ENCODE data around the gene PSG7. TPM values are rescaled to one million over a fixed set of nuclear protein-coding genes. Genes with fewer than 3 reads are reported as not detected.
A peak's percentile ranks its signal among the peaks of the same experiment; 100 is the strongest.
"Not testable (repeated sequence)": the region's sequence is repeated elsewhere in the genome, so short reads cannot be mapped to it uniquely, and the experiment has no call there.

The PSG7 gene
- polyA plus RNA-seq, 1 of the 3 experiments (the other 2 are of a cell fraction), result 0.05 TPM

GRCh38 chr19:42874901-42875813 is 61.9 kb downstream of the PSG7 start:
- DNase-seq; H3K36me3 ChIP-seq (replicated peaks in 1 of 2; ENCODE audit: control insufficient read depth in 1 of 2, insufficient read depth in 2 of 2, low read length in 1 of 2); H3K9me3 ChIP-seq; H3K4me3 ChIP-seq (ENCODE audit: low read depth in 2 of 2, low read length in 1 of 2); H3K9me2 ChIP-seq; CTCF ChIA-PET; POLR2A ChIA-PET; H4K20me1 ChIP-seq (ENCODE audit: insufficient read depth); H3K79me2 ChIP-seq (ENCODE audit: insufficient read depth); H3K27me3 ChIP-seq (ENCODE audit: insufficient read depth): not testable (repeated sequence)
- peaks cover 20% of the 10 kb centered on the region for H3F3A ChIP-seq (replicated peaks; ENCODE audit: insufficient read depth)
- H3K4me2 ChIP-seq, result 0 out of 2 replicates have a peak overlapping the region, but pooled peaks have one; percentile 29
- peak; percentile 4; the same call in 1 of the 2 replicates for TF ChIP-seq TEAD4 (IDR thresholded peaks at IDR 0.05; ENCODE audit: borderline replicate concordance, insufficient read depth)
- peak; percentile 40 for TF ChIP-seq NFIC (IDR thresholded peaks at IDR 0.05; ENCODE audit: borderline replicate concordance)
- 0 out of 2 replicates have a peak, but pooled peaks have one; percentile 38 for TF ChIP-seq PBX3 (IDR thresholded peaks at IDR 0.05)
- peak; percentile 54 for TF ChIP-seq TCF12 (IDR thresholded peaks at IDR 0.05)
- peak; percentile 47; the same call in 1 of the 2 replicates for TF ChIP-seq JUND (IDR thresholded peaks at IDR 0.05)
- 0 out of 2 replicates have a peak, but pooled peaks have one; percentile 34 for TF ChIP-seq FOXM1 (IDR thresholded peaks at IDR 0.05; ENCODE audit: low read depth)
- TF ChIP-seq USF1 (IDR thresholded peaks at IDR 0.05; ENCODE audit: borderline replicate concordance, low read depth), result peak; percentile 18; the same call in 1 of the 2 replicates
- peak; percentile 17; the same call in 1 of the 2 replicates for TF ChIP-seq RXRA (IDR thresholded peaks at IDR 0.05; ENCODE audit: borderline replicate concordance, low read depth)
- TF ChIP-seq FOSL2 (IDR thresholded peaks at IDR 0.05; ENCODE audit: borderline replicate concordance, low read depth), result peak; percentile 30; the same call in 1 of the 2 replicates
- H3K4me1 ChIP-seq (ENCODE audit: control insufficient read depth in 1 of 2, insufficient read depth in 2 of 2, low read depth in 1 of 2, low read length in 1 of 2), result peaks cover 0 to 18% of the 10 kb centered on the region in 2 experiments; a peak in 1 of 4 replicates
- peak overlapping the region; percentile 64; the same call in 1 of the 2 replicates for H3K9ac ChIP-seq
- 21% methylated on average over 4 of the region's 4 CpGs for WGBS (ENCODE audit: low lambda C conversion rate)
- H2AFZ ChIP-seq (ENCODE audit: low read depth), result peak overlapping the region; percentile 36; the same call in 1 of the 2 replicates
- peak overlapping the region; percentile 47 to 88; a peak in 3 of 4 replicates for H3K27ac ChIP-seq (ENCODE audit: low read depth in 2 of 2, low read length in 1 of 2)

GRCh38 chr19:42874136-42874535 is 62.9 kb downstream of the PSG7 start:
- H3K36me3 ChIP-seq (replicated peaks in 1 of 2; ENCODE audit: control insufficient read depth in 1 of 2, insufficient read depth in 2 of 2, low read length in 1 of 2); H3K4me2 ChIP-seq; H3K27me3 ChIP-seq (ENCODE audit: insufficient read depth); H3K9me3 ChIP-seq; POLR2A ChIA-PET; H3K4me3 ChIP-seq (ENCODE audit: low read depth in 2 of 2, low read length in 1 of 2); H3K9me2 ChIP-seq; H3K79me2 ChIP-seq (ENCODE audit: insufficient read depth); H4K20me1 ChIP-seq (ENCODE audit: insufficient read depth); DNase-seq: not testable (repeated sequence)
- Histone ChIP-seq H2AFZ (ENCODE audit: low read depth) (peak overlapping the region; percentile 36; the same call in 1 of the 2 replicates), H3K4me1 (ENCODE audit: control insufficient read depth in 1 of 2, insufficient read depth in 2 of 2, low read depth in 1 of 2, low read length in 1 of 2) (peaks cover 0 to 18% of the 10 kb centered on the region in 2 experiments; a peak in 1 of 4 replicates), H3K27ac (ENCODE audit: low read depth in 2 of 2, low read length in 1 of 2) (peak overlapping the region in 1 of 2 experiments; percentile 88; a peak in 2 of 4 replicates), H3K9ac (peak overlapping the region; percentile 64; the same call in 1 of the 2 replicates), H3F3A (replicated peaks; ENCODE audit: insufficient read depth) (peaks cover 20% of the 10 kb centered on the region)
- 65% methylated on average over 3 of the region's 3 CpGs for WGBS (ENCODE audit: low lambda C conversion rate)
- CTCF ChIA-PET, result interaction anchor here (1.1 kb wide), 1 partner anchor 11 kb away, joined by 3 read pairs; no protein-coding TSS in a partner anchor

Other genes with a start within 250 kb of the PSG7 start
- gene PSG3, start 196.7 kb downstream of the PSG7 start, polyA plus RNA-seq (2012; rRNA removed), result 0.07 and 0.10 TPM in 2 replicates
- 0.06 and 0.15 TPM in 2 replicates for gene PSG8, start 171.5 kb downstream of the PSG7 start, polyA plus RNA-seq (2012; rRNA removed)
- gene PSG1, start 57.5 kb downstream of the PSG7 start, polyA plus RNA-seq (2012; rRNA removed), result 0.18 and 0.19 TPM in 2 replicates
- gene PSG6, start 19.3 kb downstream of the PSG7 start, polyA plus RNA-seq (2012; rRNA removed), result 0.05 TPM in 1 of 2 replicates, not detected in the other
- gene PSG11, start 89.3 kb upstream of the PSG7 start, polyA plus RNA-seq (2012; rRNA removed), result 0.08 and 0.15 TPM in 2 replicates
- gene PSG2, start 145.5 kb upstream of the PSG7 start, polyA plus RNA-seq (2012; rRNA removed), result 0.16 and 0.31 TPM in 2 replicates
- gene PSG5, start 249.3 kb upstream of the PSG7 start, polyA plus RNA-seq (2012; rRNA removed), result 70.3 and 133 TPM in 2 replicates

Data from SK-N-SH (cell line).